Gastrocnemius medialis (tissue), 4 donors: ENCODE measurements around the gene GP9.

Experiments used
- POLR2A ChIP-seq, 2 donors: fragments of 450-650 bp; IDR thresholded peaks; one replicate each; pipeline ENCODE4 v1.6.1; 2017; ENCODE audit warnings: antibody characterized with exemption in 2 of 2, mild to moderate bottlenecking in 2 of 2, moderate library complexity in 2 of 2
- TF ChIP-seq, protein P1 (sequence below), 5 experiments: fragments of 450-650 bp in 3 of 5; fragments of 200-600 bp in 2 of 5; sonication (generic) in 2 of 5; IDR thresholded peaks in 4 of 5; conservative IDR thresholded peaks in 1 of 5; 1 replicate in 4 of 5; 2 replicates in 1 of 5; pipeline ENCODE4 v1.5.1; 2016 to 2019; ENCODE audit warnings: antibody characterized with exemption in 5 of 5, mild to moderate bottlenecking in 3 of 5, moderate library complexity in 3 of 5

DNA sequence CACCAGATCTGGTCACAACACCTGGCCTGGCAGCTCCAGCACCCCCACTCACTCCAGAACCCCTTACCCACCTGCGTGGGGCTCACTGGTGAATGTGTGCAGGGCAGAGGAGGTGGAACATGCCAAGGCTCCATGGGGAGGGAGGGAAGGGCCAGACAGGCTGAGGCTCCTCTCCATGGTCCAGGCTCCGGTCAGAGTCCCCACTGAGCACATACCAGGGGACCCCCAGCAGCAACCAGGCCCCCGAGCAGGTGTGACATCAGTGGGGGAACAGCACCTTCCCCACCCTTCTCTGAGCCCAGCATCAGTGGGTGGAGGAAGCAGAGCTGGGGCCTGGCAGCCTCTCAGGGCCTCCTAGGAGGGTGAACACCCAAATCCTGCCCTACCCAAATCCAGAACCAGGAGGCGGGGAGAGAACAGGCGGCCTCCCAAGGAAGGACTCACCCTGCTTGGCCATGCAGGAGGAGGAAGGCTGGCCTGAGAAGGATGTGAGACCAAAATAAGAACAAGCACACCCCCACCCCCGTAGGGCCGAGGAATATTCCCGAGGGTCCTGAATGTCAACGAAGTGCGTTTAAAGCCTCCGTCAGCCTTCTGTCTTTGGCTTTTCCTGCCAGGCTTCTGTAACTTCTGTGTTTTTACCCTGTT, 1.1 kb upstream of the GP9 start:
- TF ChIP-seq, protein P1, sequence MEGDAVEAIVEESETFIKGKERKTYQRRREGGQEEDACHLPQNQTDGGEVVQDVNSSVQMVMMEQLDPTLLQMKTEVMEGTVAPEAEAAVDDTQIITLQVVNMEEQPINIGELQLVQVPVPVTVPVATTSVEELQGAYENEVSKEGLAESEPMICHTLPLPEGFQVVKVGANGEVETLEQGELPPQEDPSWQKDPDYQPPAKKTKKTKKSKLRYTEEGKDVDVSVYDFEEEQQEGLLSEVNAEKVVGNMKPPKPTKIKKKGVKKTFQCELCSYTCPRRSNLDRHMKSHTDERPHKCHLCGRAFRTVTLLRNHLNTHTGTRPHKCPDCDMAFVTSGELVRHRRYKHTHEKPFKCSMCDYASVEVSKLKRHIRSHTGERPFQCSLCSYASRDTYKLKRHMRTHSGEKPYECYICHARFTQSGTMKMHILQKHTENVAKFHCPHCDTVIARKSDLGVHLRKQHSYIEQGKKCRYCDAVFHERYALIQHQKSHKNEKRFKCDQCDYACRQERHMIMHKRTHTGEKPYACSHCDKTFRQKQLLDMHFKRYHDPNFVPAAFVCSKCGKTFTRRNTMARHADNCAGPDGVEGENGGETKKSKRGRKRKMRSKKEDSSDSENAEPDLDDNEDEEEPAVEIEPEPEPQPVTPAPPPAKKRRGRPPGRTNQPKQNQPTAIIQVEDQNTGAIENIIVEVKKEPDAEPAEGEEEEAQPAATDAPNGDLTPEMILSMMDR (IDR thresholded peaks at IDR 0.05 in 4 of 5, conservative IDR thresholded peaks at IDR 0.05 in 1 of 5) = no peak
- TF ChIP-seq POLR2A (IDR thresholded peaks at IDR 0.05) = no peak
